ENCODE measurements around the gene CACNG8. TPM values are rescaled to one million over a fixed set of nuclear protein-coding genes. Genes with fewer than 3 reads are reported as not detected.

Gene CACNG8
- total RNA-seq, 1 experiment from 2014 or later = 17.7 TPM

GRCh38 chr19:53988981-53989380, 26.2 kb downstream of the CACNG8 start:
- DNase-seq (ENCODE audit: low read depth, low spot score) (no peak), ATAC-seq (no peak)
- intact Hi-C loops (cut with micrococcal nuclease; ENCODE audit: unreplicated experiment) = loop anchor here (5.0 to 10.0 kb wide), 2 partner anchors 33 to 144 kb away; no protein-coding TSS in a partner anchor
- Histone ChIP-seq H3K27me3 (ENCODE audit: control insufficient read depth, insufficient read depth, low read length) (no peaks in the 10 kb centered on the region), H3K36me3 (ENCODE audit: control insufficient read depth, insufficient read depth, low read length) (no peaks in the 10 kb centered on the region), H3K4me3 (ENCODE audit: low read depth in 2 of 2, low read length in 2 of 2) (no peak overlapping the region), H3K27ac (ENCODE audit: low read length) (peak overlapping the region; percentile 94), H3K9me3 (ENCODE audit: control insufficient read depth, insufficient read depth, low read depth, low read length) (no peaks in the 10 kb centered on the region), H3K4me1 (ENCODE audit: control insufficient read depth, insufficient read depth, low read length) (peaks cover 59% of the 10 kb centered on the region)
- no TSS peak for BruUV-seq (replicated peaks)
- TF ChIP-seq SIN3A (IDR thresholded peaks at IDR 0.05; ENCODE audit: borderline replicate concordance, insufficient read depth, low read depth, low read length) = no peak
- TF ChIP-seq POLR2AphosphoS5 (IDR thresholded peaks at IDR 0.05; ENCODE audit: low read depth, low read length) = no peak
- no peak for TF ChIP-seq REST (IDR thresholded peaks at IDR 0.05; ENCODE audit: insufficient read depth in 1 of 2, low read depth in 2 of 2, low read length in 1 of 2)
- TF ChIP-seq CTCF (IDR thresholded peaks at IDR 0.05) = no peak
- no peak for TF ChIP-seq TCF7L2 (IDR thresholded peaks at IDR 0.05; ENCODE audit: low read depth, low read length)
- CTCF ChIA-PET = interaction anchor here (0.5 kb wide), 1 partner anchor 9 kb away, joined by 5 read pairs; no protein-coding TSS in a partner anchor
- POLR2A ChIA-PET = interaction anchor here (0.6 to 1.8 kb wide), 6 partner anchors 14 to 201 kb away, joined by 3 to 9 read pairs (median 6); partner anchors contain the start of genes MBOAT7 and MYADM
- in situ Hi-C loops (cut with HindIII; ENCODE audit: low pct_unique_long_range_greater_than_20kb, low sequenced_read_pairs) = no loop called here

GRCh38 chr19:53989600-53990533, 27.1 kb downstream of the CACNG8 start:
- Histone ChIP-seq H3K4me1 (ENCODE audit: control insufficient read depth, insufficient read depth, low read length) (peaks cover 62% of the 10 kb centered on the region), H3K9me3 (ENCODE audit: control insufficient read depth, insufficient read depth, low read depth, low read length) (no peaks in the 10 kb centered on the region), H3K4me3 (ENCODE audit: low read depth in 2 of 2, low read length in 2 of 2) (peak overlapping the region in 1 of 2 experiments; percentile 7; a peak in 1 of 4 replicates), H3K36me3 (ENCODE audit: control insufficient read depth, insufficient read depth, low read length) (no peaks in the 10 kb centered on the region), H3K27me3 (ENCODE audit: control insufficient read depth, insufficient read depth, low read length) (no peaks in the 10 kb centered on the region), H3K27ac (ENCODE audit: low read length) (peak overlapping the region; percentile 94)
- CTCF ChIA-PET = interaction anchor here (0.5 kb wide), 1 partner anchor 36 kb away, joined by 3 read pairs; no protein-coding TSS in a partner anchor
- no TSS peak for BruUV-seq (replicated peaks)
- intact Hi-C loops (cut with micrococcal nuclease; ENCODE audit: unreplicated experiment) (loop anchor here (5.0 to 10.0 kb wide), 2 partner anchors 32 to 145 kb away; no protein-coding TSS in a partner anchor), in situ Hi-C loops (cut with HindIII; ENCODE audit: low pct_unique_long_range_greater_than_20kb, low sequenced_read_pairs) (no loop called here)
- DNase-seq (ENCODE audit: low read depth, low spot score) (peak; percentile 87), ATAC-seq (peak; percentile 71)
- POLR2A ChIA-PET = interaction anchor here (0.6 to 1.8 kb wide), 5 partner anchors 13 to 128 kb away, joined by 3 to 15 read pairs (median 8); partner anchors contain the start of gene MYADM
- TF ChIP-seq CTCF (IDR thresholded peaks at IDR 0.05) (no peak), POLR2AphosphoS5 (IDR thresholded peaks at IDR 0.05; ENCODE audit: low read depth, low read length) (peak; percentile 93), TCF7L2 (IDR thresholded peaks at IDR 0.05; ENCODE audit: low read depth, low read length) (peak; percentile 81), SIN3A (IDR thresholded peaks at IDR 0.05; ENCODE audit: borderline replicate concordance, insufficient read depth, low read depth, low read length) (peak; percentile 33; the same call in 1 of the 2 replicates), REST (IDR thresholded peaks at IDR 0.05; ENCODE audit: insufficient read depth in 1 of 2, low read depth in 2 of 2, low read length in 1 of 2) (peak in 1 of 2 experiments; percentile 64; a peak in 1 of 4 replicates)

Measured in Panc1 (cell line).